GM21717 (cell line): Measurements from ENCODE around the gene BZW1.

Source experiments
- ATAC-seq: cut with Tn5 transposase; IDR thresholded peaks from one replicate; pipeline ENCODE4 v1.9.1; 2021; ENCODE audit warnings: mild to moderate bottlenecking, moderate library complexity; ENCODE audit not compliant: unreplicated experiment

The BZW1 gene

DNA sequence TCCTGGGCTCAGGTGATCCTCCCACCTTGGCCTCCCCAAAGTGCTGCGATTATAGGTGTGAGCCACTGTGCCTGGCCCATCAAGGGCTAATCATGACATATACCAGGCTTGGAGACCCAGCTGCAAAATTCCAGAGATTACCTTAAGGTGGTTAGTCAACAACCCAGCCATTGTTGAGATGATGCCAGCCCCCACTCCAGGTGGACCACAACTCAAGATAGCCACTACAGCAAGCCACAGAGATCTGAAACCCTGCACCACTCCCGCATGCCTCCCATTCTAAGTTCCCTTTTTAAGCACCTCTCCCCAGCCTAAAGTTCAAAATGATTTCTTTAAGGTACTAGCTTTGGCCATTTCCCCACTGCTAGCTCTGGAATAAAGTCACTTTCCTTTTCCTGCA lies 57.3 kb downstream of the BZW1 start:
- ATAC-seq = no peak

- no peak for ATAC-seq
Observed at GRCh38 chr2:200871151-200871550, 59.4 kb downstream of the BZW1 start.

GRCh38 chr2:200873560-200873959 lies 61.9 kb downstream of the BZW1 start:
- no peak for ATAC-seq
